ENCODE results near the gene SPATC1L.

The SPATC1L gene

DNA sequence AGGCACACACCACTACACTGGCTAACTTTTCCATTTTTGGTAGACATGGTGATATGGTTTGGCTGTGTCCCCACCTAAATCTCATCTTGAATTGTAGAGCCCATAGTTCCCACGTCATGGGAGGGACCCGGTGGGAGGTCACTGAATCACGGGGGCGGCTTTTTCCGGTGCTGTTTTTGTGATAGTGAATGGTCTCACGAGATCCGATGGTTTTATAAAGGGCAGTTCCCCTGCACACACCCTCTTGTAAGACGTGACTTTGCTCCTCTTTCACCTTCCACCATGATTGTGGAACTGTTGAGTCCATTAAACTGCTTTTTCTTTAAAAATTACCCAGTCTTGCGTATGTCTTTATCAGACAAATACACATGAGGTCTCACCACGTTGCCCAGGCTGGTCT lies 27.6 kb downstream of the SPATC1L start:
- TF ChIP-seq GATA3 (IDR thresholded peaks at IDR 0.05; ENCODE audit: low read depth, low read length) (no peak), GATA2 (IDR thresholded peaks at IDR 0.05; ENCODE audit: low read depth, low read length) (no peak)

DNA sequence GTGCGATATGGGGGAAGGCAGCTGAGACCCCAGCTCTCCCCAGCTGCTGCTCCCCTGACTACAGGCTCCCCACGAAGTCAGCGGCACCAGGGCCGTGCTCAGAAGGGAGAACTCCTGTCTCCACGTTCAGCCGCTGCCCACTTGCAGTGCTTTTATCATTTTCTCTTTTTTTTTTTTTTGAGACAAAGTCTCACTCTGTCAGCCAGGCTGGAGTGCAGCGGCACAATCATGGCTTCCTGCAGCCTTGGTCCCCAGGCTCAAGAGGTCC lies 27.9 kb downstream of the SPATC1L start:
- TF ChIP-seq GATA2 (IDR thresholded peaks at IDR 0.05; ENCODE audit: low read depth, low read length) (no peak), GATA3 (IDR thresholded peaks at IDR 0.05; ENCODE audit: low read depth, low read length) (no peak)

DNA sequence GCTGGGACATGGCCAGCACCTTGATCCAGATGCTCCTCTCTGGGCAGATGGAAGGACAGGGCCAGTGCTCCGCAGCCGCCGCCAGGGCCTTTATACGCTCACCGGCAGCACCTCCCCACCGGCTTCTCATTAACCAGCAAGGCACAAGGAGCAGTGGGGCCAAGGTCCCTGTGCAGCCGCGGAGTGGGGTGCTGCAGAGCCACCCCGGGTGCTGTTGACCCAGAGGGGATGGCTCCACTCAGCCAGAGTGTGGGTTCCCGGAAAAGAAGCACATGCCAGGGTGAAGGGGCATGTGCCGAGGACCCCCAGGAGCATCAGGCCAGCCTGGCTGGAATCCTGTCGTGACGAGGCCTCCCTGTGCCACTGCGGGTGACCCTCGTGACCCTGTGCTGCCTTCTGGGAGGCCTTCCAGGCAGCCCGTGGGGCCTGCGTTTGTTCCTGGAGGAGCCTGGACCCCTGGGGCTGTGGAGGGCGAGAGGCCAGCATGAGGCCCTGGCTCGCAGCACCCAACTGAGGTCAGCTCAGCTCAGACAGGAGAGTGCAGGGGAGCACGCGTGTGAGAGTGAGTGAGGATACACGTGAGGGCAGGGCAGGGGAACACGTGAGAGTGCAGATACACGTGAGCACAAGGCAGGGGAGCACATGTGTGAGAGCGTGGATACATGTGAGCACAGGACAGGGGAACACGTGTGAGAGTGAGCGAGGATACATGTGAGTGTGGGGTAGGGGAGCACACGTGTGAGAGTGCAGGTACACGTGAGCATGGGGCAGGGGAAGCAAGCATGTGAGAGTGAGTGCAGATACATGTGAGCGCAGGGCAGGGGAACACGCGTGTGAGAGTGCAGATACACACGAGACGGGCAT lies 28.5 kb downstream of the SPATC1L start, which contains the start of gene FTCD:
TSS of gene FTCD (minus strand) at position 66 of the 864 bp plus-strand sequence. CDS start at position 10, 56 bp downstream.
- TF ChIP-seq GATA2 (IDR thresholded peaks at IDR 0.05; ENCODE audit: low read depth, low read length) (no peak), GATA3 (IDR thresholded peaks at IDR 0.05; ENCODE audit: low read depth, low read length) (no peak)

DNA sequence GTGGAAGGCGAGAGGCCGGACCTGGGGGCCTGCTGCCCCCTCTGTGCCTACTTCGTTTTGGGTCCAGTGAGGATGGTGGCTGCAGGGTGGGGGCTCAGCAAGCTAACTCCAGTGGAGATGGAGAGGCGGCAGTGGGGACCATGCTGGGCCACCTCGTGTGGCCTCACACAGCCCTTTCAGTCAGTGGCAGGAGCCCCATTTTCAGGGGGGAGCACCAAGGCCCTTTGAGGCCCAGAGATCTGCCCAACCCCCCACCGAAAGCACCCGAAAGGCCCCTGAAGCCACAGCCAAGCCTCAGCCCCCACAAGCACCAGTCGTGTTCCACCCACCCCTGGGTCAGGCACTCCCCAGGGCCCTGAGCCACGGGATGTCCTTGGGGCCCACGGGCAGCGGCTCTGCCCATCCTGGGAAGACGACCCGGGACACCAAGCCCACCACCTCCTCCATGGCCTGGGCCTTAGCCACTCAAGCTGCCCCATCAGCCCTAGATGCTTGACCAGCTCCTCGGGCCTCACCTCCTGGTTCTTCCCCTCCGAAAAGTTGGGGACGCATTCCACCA lies 29.2 kb downstream of the SPATC1L start:
- TF ChIP-seq GATA3 (IDR thresholded peaks at IDR 0.05; ENCODE audit: low read depth, low read length): no peak
- TF ChIP-seq GATA2 (IDR thresholded peaks at IDR 0.05; ENCODE audit: low read depth, low read length): no peak

DNA sequence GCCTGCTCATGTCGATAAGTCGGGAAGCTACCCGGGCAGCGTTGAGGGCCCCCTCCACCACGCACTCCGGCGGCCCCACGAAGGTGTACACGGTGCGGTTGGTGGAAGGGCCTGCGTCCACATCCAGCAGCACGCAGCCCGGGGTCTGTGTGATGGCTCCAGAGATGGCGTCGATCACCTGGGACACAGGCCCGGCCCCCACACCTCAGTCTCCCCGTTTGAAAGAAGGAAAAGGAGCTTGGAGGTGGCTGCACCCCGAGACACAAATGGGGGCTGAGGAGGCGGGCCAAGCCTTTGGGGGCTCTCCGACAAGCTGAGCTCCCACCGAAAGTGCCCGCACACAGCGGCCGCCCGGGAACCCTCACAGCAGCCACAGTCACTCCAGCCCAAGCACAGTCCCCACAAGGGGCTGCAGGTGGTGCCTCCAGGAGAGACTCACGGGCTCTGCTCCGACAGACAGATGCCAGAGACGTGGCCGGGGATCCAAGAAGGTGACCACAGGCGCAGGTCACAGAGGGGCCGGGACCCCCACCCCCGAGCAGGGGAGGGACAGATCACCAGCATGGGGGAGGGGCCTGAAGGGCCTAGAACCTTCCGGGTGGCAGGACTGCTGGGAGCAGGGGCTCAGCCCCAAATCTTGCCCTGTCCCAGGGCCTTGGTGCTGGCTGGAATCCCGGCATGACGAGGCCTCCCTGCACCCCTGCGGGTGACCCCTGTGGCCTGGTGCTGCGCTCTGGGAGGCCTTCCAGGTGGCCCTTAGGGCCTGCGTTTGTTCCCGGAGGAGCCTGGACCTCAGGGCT lies 29.9 kb downstream of the SPATC1L start:
- TF ChIP-seq GATA2 (IDR thresholded peaks at IDR 0.05; ENCODE audit: low read depth, low read length) (no peak), GATA3 (IDR thresholded peaks at IDR 0.05; ENCODE audit: low read depth, low read length) (no peak)

DNA sequence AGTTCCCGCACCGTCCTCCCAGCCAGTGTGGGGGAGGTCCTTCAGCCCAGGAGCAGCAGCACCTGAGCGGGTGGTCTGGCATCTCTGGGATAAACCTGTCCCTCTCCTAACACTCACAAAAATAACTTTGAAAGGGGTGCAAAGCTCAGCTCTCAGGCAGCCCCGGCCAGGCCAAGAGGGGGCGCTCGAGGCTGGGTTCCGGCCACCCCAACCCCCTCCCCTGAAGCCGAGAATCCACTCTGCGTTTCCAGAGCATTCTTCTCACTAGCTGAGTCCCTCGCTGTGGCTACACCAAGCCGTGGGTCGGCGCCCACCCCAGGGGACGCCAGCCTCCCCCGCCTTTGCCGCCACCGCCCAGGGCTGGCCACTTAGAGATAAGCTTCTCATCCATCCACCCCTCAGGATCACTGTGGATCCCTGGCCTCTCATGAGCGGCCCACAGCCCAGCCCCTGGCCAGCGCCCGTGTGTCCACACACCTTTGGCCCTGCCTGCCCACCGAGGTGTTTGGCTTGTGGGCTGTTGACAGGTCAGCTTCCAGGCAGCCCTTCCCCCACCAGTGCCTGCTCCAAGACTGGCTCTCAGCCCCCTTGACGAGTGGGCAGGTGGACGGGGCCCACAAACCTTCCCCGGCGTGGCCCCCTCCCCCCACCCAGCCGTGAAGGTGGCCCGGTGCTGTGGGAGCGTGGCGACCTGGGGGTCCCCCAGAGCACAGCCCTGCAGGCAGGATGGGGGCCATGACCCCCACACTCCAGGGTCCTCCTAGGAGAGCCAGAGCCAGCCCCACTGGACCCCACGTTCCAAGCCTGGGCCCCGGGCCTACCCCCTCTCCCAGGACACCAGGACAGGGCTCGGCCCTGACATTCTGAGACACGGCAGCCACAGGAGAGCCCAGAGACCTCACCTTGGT lies 30.8 kb downstream of the SPATC1L start:
- TF ChIP-seq GATA2 (IDR thresholded peaks at IDR 0.05; ENCODE audit: low read depth, low read length) (no peak), GATA3 (IDR thresholded peaks at IDR 0.05; ENCODE audit: low read depth, low read length) (no peak)

DNA sequence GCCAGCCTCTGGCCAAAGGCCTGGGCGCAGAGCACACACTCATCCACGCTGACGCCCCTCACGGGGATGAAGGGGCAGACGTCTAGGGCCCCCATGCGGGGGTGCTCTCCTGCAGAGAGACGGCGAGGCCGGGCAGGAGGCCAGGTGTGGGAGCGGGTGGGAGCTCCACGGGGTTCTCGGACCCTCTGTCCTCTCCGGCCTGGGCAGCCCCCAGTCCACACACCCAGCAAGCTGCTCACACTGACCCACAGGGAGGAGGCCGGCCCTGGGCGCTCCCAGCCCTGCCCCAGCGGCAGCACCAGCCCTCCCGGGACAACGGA lies 31.4 kb downstream of the SPATC1L start:
- TF ChIP-seq GATA3 (IDR thresholded peaks at IDR 0.05; ENCODE audit: low read depth, low read length): no peak

DNA sequence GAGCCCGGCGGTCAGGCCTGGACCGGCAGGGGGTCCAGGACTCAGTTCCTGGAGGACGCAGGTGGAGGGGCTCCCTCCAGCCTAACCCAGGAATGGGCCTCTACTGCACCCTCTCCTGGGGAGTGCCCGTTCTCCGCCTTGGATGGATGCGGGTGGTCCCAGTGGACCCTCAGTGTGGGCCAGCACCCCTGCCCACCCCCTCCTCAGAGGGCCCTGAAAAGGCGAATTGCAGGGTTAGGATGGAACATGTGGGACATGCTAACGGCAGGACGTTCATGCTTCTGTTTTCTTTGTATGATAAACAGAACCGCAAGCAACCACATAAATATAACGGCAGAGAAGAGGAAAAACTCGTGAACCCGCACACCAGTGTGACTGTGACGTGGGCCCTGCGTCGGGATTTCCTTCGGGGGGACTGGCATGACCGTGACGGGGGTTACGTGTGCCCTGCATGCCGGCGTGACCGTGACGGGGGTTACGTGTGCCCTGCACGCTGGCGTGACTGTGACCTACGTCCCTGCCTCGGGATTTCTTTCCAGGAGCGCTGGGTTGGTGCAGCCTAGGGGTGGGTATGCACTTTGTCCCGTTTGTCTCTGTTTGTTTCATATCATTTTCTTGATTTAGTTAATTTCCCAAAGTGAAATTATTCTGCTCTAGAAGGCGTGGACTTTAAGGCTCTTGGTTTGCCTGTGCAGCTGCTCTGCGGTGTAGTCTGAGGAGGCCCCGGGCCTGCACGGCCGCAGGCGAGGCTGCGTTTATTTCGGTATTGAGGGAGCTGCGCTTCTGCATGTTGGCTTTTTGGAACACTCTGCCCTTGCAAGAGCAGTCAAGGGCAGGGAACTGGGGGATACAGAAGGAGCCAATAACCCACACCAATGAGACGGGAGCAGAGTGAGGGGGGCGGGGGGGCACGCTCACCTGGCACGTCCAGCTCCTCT lies 32.0 kb downstream of the SPATC1L start:
- TF ChIP-seq GATA3 (IDR thresholded peaks at IDR 0.05; ENCODE audit: low read depth, low read length): no peak
- TF ChIP-seq GATA2 (IDR thresholded peaks at IDR 0.05; ENCODE audit: low read depth, low read length): no peak

DNA sequence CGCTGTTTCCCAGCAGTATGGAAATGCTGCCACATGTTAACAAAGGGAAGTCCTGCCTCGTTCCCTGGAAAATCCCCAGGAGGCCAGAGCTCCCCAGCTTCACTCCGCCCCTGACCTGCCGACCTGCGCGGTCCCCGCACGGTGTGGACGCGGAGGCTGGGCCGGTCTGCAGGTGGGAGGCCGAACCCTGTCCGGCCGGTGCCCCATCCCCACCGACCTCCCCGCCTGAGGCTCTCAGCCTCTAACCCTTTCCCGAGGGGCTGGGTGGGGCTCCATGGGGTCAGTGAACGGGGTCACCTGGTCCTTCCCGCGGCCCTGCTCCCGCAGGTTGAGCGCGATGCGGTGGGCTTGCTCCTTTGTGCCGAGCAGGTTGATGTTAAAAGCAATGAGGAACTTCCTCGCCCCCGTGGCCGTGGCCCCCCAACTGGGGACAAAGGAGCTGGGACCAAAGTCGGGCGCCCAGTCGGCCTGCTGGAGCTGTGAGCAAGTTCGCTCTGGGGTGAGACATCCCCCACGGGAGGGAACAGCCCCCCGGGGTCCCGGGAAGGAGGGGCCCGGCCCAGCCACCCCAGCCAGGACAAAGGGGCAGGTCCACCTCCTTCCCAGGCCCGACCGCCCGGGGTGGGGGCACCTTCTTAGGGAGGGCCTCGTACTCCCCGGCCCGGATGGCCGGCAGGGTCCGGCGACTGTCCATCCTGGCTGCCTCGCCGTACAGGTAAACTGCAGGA lies 32.8 kb downstream of the SPATC1L start:
- TF ChIP-seq GATA2 (IDR thresholded peaks at IDR 0.05; ENCODE audit: low read depth, low read length): no peak
- no peak for TF ChIP-seq GATA3 (IDR thresholded peaks at IDR 0.05; ENCODE audit: low read depth, low read length)

DNA sequence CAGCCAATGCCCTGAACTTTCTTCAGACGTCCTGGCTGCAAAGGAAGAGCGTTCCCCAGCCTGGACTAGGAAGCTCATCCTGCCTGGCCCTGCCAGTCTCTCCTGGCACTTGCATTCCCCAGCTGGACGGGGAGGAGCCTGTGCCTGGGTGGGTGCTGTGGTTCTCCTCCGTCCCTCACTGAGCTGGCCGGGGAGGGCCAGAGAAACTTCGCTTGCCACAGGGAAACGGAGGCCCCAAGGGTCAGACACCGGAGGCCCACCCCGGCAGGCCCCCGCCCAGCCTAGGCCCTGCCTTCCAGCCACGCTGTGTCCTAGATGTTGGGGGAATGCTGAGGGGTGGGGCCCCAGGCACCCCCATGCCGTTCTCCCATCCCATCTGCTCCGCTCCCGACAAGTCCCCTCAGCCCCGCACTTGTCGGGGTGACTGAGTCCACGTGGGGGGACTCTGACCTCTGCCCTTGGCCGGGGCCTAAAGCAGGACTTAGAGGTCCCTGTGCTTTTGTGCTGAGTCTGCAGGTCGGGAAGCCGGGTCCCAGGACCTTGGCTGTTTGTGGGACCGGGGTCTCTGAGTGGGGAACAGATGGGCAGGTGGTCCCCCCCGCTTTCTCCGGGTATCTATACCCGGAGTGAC lies 33.7 kb downstream of the SPATC1L start:
- TF ChIP-seq GATA2 (IDR thresholded peaks at IDR 0.05; ENCODE audit: low read depth, low read length): no peak
- TF ChIP-seq GATA3 (IDR thresholded peaks at IDR 0.05; ENCODE audit: low read depth, low read length): no peak

DNA sequence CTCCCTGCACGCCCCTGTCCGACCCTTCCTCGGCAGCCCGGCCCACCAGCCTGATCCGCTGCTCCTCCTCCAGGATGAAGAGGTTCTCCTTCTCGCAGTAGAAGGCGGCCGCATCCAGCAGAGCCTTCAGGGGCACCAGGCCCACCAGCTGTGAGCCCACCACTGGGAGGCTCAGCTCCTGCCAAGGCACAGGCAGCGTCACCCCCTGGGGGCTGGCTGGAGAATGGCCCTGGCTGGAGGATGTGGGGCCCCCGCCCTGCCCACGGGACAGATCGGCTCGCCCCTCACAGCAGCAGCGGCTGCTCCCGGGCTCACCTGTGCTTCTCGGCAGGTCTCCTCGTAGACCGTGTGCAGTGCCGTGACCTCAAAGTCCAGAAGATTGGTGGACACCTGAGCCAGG lies 34.2 kb downstream of the SPATC1L start:
- TF ChIP-seq GATA3 (IDR thresholded peaks at IDR 0.05; ENCODE audit: low read depth, low read length): no peak
- TF ChIP-seq GATA2 (IDR thresholded peaks at IDR 0.05; ENCODE audit: low read depth, low read length): no peak
